IMR-90 (cell line): ENCODE data around the gene DCAF15. TPM values are rescaled to one million over a fixed set of nuclear protein-coding genes. Genes with fewer than 3 reads are reported as not detected.

Experiments used
- ATAC-seq: fragments of 200-7000 bp; cut with Tn5 transposase; 2 replicates; pipeline ENCODE4 v1.9.1; 2020; ENCODE audit warnings: low read depth, mild to moderate bottlenecking, moderate library complexity
- BruUV-seq: library from RNA; stranded (reverse); fragments of 400-500 nt; replicated peaks from 2 replicates; lab custom pipeline; 2021; lab: Mats Ljungman, UMichigan
- CTCF ChIA-PET: fragments of 300-600 bp; formaldehyde crosslinking; extraction: SDS; loops from one replicate; lab custom pipeline; 2021; ENCODE audit warnings: antibody characterized with exemption; lab: Yijun Ruan, JAX
- POLR2A ChIA-PET: fragments of 300-600 bp; sonication (Branson Sonifier 250); formaldehyde crosslinking; loops from one replicate; lab custom pipeline; 2022; ENCODE audit warnings: antibody characterized with exemption; ENCODE audit not compliant: unreplicated experiment; lab: Charles Lee
- DNase-seq: peaks from one replicate; pipeline ENCODE4 v3.0.0; 2013
- H2AFZ ChIP-seq: replicated peaks from 2 replicates; pipeline ENCODE3; 2013; ENCODE audit warnings: low read length, mild to moderate bottlenecking; ENCODE audit not compliant: poor library complexity
- H2AK5ac ChIP-seq: 2 replicates; pipeline ENCODE4 v1.6.1; 2013; ENCODE audit warnings: low read depth, low read length, inconsistent platforms
- H2AK9ac ChIP-seq: replicated peaks from 2 replicates; pipeline ENCODE3; 2013; ENCODE audit warnings: mild to moderate bottlenecking, low read depth, low read length, moderate library complexity; ENCODE audit not compliant: poor library complexity
- H2BK120ac ChIP-seq: 2 replicates; pipeline ENCODE4 v1.6.1; 2013; ENCODE audit warnings: low read depth, low read length, inconsistent platforms
- H2BK15ac ChIP-seq: 3 replicates; pipeline ENCODE4 v1.6.1; 2013; ENCODE audit warnings: low read depth, low read length, inconsistent platforms
- H2BK20ac ChIP-seq: 2 replicates; pipeline ENCODE4 v1.6.1; 2013; ENCODE audit warnings: low read depth, mild to moderate bottlenecking, inconsistent platforms, low read length, moderate library complexity
- H2BK5ac ChIP-seq: 2 replicates; pipeline ENCODE4 v1.6.1; 2013; ENCODE audit warnings: mild to moderate bottlenecking, low read depth, low read length, inconsistent platforms; ENCODE audit not compliant: poor library complexity, severe bottlenecking
- H3K14ac ChIP-seq: replicated peaks from 2 replicates; pipeline ENCODE4 v1.6.1; 2013; ENCODE audit warnings: low read depth, low read length, inconsistent platforms
- H3K18ac ChIP-seq: 2 replicates; pipeline ENCODE4 v1.6.1; 2013; ENCODE audit warnings: low read depth, low read length, control low read depth
- H3K23ac ChIP-seq: 2 replicates; pipeline ENCODE4 v1.6.1; 2013; ENCODE audit warnings: low read depth, low read length, inconsistent platforms
- H3K27ac ChIP-seq: 2 replicates; pipeline ENCODE4 v1.5.1; 2013; ENCODE audit warnings: mild to moderate bottlenecking, control low read depth, low read length; ENCODE audit not compliant: insufficient read depth
- H3K27me3 ChIP-seq: 2 replicates; pipeline ENCODE4 v1.6.1; 2013; ENCODE audit warnings: low read length; ENCODE audit not compliant: control insufficient read depth, insufficient read depth
- H3K36me3 ChIP-seq: 2 replicates; pipeline ENCODE4 v1.6.1; 2013; ENCODE audit warnings: low read length, mixed read lengths; ENCODE audit not compliant: control insufficient read depth, insufficient read depth
- H3K4ac ChIP-seq: 2 replicates; pipeline ENCODE4 v1.6.1; 2013; ENCODE audit warnings: low read depth, low read length, inconsistent platforms
- H3K4me1 ChIP-seq: 2 replicates; pipeline ENCODE4 v1.6.1; 2013; ENCODE audit warnings: low read length, mixed read lengths; ENCODE audit not compliant: control insufficient read depth, insufficient read depth
- H3K4me2 ChIP-seq: 2 replicates; pipeline ENCODE4 v1.6.1; 2013; ENCODE audit warnings: low read depth, mild to moderate bottlenecking, control low read depth, low read length, moderate library complexity
- H3K4me3 ChIP-seq: 2 replicates; pipeline ENCODE4 v1.5.1; 2013; ENCODE audit warnings: low read depth, mild to moderate bottlenecking, control low read depth, low read length, moderate library complexity; ENCODE audit not compliant: insufficient read depth
- H3K56ac ChIP-seq: 2 replicates; pipeline ENCODE4 v1.6.1; 2013; ENCODE audit warnings: low read length, inconsistent platforms; ENCODE audit not compliant: insufficient read depth; ENCODE audit errors: extremely low read depth
- H3K79me1 ChIP-seq, 2 experiments: 2 replicates each; pipeline ENCODE4 v1.6.1; 2013; ENCODE audit warnings: low read length in 2 of 2, inconsistent platforms in 1 of 2, low read depth in 1 of 2
- H3K9ac ChIP-seq: 2 replicates; pipeline ENCODE4 v1.6.1; 2013; ENCODE audit warnings: low read depth, low read length, control low read depth
- H3K9me1 ChIP-seq: 2 replicates; pipeline ENCODE4 v1.6.1; 2013; ENCODE audit warnings: low read length, inconsistent platforms; ENCODE audit not compliant: insufficient read depth
- H3K9me3 ChIP-seq: 2 replicates; pipeline ENCODE4 v1.6.1; 2013; ENCODE audit warnings: low read length; ENCODE audit not compliant: control insufficient read depth, insufficient read depth
- H4K20me1 ChIP-seq: 2 replicates; pipeline ENCODE4 v1.6.1; 2013; ENCODE audit warnings: low read length, inconsistent platforms; ENCODE audit not compliant: insufficient read depth
- H4K5ac ChIP-seq: 2 replicates; pipeline ENCODE4 v1.6.1; 2013; ENCODE audit warnings: mild to moderate bottlenecking, low read depth, low read length, control low read depth
- H4K8ac ChIP-seq, 2 experiments: 2 replicates each; pipeline ENCODE4 v1.6.1; 2013; ENCODE audit warnings: low read depth in 2 of 2, low read length in 2 of 2, control low read depth in 1 of 2, inconsistent platforms in 1 of 2
- H4K91ac ChIP-seq: 2 replicates; pipeline ENCODE4 v1.6.1; 2013; ENCODE audit warnings: low read depth, low read length, inconsistent platforms; ENCODE audit not compliant: insufficient read depth
- BHLHE40 ChIP-seq: fragments of 150-350 bp; IDR thresholded peaks from 2 replicates; pipeline ENCODE4 v1.6.1; 2016; ENCODE audit warnings: mild to moderate bottlenecking, low read depth, low read length
- WGBS, 2 experiments: methylation state at CpG; one replicate each; pipeline versions ENCODE4 v1.1.5 to v1.1.7; 2013; ENCODE audit warnings: missing lambda C conversion rate in 2 of 2; ENCODE audit not compliant: insufficient read length in 1 of 2; ENCODE audit errors: extremely low coverage in 2 of 2; 5-methylcytosine and 5-hydroxymethylcytosine counted together
- dilution Hi-C: fragments of 300-500 bp; cut with HindIII; formaldehyde crosslinking; loops from one replicate; pipeline ENCODE4 v1.14.3; 2018; ENCODE audit warnings: low sequenced_read_pairs; ENCODE audit not compliant: unreplicated experiment
- in situ Hi-C: fragments of 300-500 bp; cut with MboI; formaldehyde crosslinking; loops from 3 replicates; pipeline ENCODE4 v1.14.3; 2019; ENCODE audit warnings: low sequenced_read_pairs, inconsistent platforms, mixed read lengths
- intact Hi-C: fragments of 100-400 bp; cut with micrococcal nuclease; formaldehyde crosslinking; loops from 2 replicates; pipeline ENCODE4 v1.10.0; 2022
- polyA plus RNA-seq, 3 experiments: library from polyadenylated mRNA; depleted of rRNA; stranded (reverse); fragments of >200 nt; gene quantifications; 2 replicates each; pipeline ENCODE4 v1.2.3, GENCODE V29; 2012; ENCODE audit warnings: low replicate concordance in 1 of 3
- total RNA-seq: library from RNA; depleted of rRNA; stranded (reverse); fragments of >200 nt; gene quantifications from 2 replicates; pipeline ENCODE4 v1.2.3, GENCODE V29; 2012

Gene DCAF15
- total and polyA plus RNA-seq, 2 of the 4 experiments (the other 2 are of a cell fraction) = 6.8 to 31.0 TPM

DNA sequence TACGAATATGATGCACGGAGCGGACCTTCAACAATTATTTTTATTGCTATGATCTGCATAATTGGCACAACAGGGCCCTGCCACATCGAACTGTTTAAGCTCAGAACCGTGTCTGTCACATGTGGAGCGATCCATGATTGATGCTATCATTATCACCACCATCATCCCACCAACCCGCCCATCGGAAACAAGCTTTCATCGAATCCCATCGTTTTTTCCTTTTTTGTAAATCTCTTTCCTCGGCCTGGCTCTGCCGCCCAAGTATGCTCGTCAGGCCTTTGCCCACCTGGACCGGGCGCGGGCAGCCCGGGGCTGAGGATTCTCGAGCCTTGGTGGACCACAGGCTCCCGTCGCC is 533 bp upstream of the DCAF15 start:
- Histone ChIP-seq H2AK5ac (no peak overlapping the region), H3K27me3 (no peaks in the 10 kb centered on the region), H3K9me1 (0 out of 2 replicates have a peak, but pooled peaks cover 4% of the 10 kb centered on the region), H2BK20ac (no peak overlapping the region), H3K18ac (no peak overlapping the region), H2AK9ac (peak overlapping the region; percentile 83), H2BK15ac (no peak overlapping the region), H4K20me1 (peaks cover 12% of the 10 kb centered on the region), H3K4me3 (peak overlapping the region; percentile 55), H3K79me1 (peaks cover 13 to 31% of the 10 kb centered on the region in 2 experiments), H3K9ac (no peak overlapping the region), H2AFZ (peak overlapping the region; percentile 99), H3K4me1 (peaks cover 3% of the 10 kb centered on the region; the same call in 1 of the 2 replicates), H3K4me2 (peak overlapping the region; percentile 84), H3K4ac (no peak overlapping the region), H3K9me3 (no peaks in the 10 kb centered on the region), H4K5ac (no peak overlapping the region), H4K8ac (peak overlapping the region in 1 of 2 experiments; percentile 74; a peak in 2 of 4 replicates), H3K23ac (no peak overlapping the region), H3K14ac (no peak overlapping the region), H2BK5ac (no peak overlapping the region), H3K56ac (no peak overlapping the region), H3K36me3 (peaks cover 17% of the 10 kb centered on the region), H2BK120ac (no peak overlapping the region), H4K91ac (no peak overlapping the region), H3K27ac (no peak overlapping the region)
- DNase-seq (no peak), ATAC-seq (no peak)
- dilution Hi-C loops = no loop called here
- TF ChIP-seq BHLHE40 = no peak
- WGBS, 2 experiments = 18% methylated on average over 14 of the region's 20 CpGs; no CpG with 5 or more reads in 1 of the 2 experiments
- intact Hi-C loops = loop anchor here (2.0 kb wide), 1 partner anchor 71 kb away; no protein-coding TSS in a partner anchor
- ChIA-PET CTCF (interaction anchor here (1.1 to 2.4 kb wide), 2 partner anchors 9 to 13 kb away, joined by 6 to 8 read pairs; partner anchors contain the start of gene PODNL1), POLR2A (no interaction called here)
- in situ Hi-C loops = no loop called here
- no TSS peak for BruUV-seq
